CD1c-positive myeloid dendritic cell (primary cell): ENCODE measurements around the gene LRRTM4.
"Not testable (repeated sequence)": the region's sequence is repeated elsewhere in the genome, so short reads cannot be mapped to it uniquely, and the experiment has no call there.

Experiments
- DNase-seq: peaks from one replicate; pipeline ENCODE4 v3.0.0-alpha.2; 2016; ENCODE audit errors: extremely low spot score

The LRRTM4 gene

DNA sequence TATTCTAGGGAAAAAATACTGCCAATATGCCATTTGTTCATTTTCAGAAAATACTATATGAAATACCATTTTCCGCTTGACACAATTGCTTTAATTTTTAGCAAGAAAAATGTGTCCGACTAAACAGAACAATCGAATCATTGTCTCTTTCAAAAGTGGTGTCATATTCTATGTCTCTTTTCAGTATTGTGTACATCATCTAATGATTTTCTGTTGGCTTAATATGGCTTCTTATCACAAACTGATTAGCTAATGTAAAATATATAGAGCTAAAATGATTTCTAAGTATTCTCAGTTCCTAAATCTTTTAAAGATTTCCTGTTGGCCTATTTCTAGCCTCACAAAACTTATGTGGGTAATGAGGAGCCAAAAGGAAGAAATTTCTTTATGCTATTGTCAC lies 436.6 kb downstream of the LRRTM4 start:
- no peak for DNase-seq

- no peak for DNase-seq
Observed at GRCh38 chr2:77081597-77081996, 440.6 kb downstream of the LRRTM4 start.

DNA sequence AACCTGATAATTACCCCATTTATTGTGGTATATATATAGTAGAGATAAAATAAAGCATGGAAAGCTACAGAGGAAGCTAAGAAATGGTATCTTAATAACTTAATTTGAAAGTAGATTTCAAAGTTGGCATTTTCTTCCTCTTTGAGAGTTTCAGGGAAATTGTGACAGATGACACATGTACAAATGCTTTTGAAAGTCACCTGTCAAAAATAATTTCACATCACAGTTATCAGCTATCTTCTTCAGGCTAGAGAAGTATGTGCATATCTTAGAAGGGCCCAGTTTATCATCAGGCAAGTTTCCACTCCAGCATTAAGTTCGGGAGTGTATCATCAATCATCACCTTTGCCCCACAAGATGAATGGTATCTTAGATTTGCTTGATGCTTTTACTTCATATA lies 457.9 kb downstream of the LRRTM4 start:
- no peak for DNase-seq

DNA sequence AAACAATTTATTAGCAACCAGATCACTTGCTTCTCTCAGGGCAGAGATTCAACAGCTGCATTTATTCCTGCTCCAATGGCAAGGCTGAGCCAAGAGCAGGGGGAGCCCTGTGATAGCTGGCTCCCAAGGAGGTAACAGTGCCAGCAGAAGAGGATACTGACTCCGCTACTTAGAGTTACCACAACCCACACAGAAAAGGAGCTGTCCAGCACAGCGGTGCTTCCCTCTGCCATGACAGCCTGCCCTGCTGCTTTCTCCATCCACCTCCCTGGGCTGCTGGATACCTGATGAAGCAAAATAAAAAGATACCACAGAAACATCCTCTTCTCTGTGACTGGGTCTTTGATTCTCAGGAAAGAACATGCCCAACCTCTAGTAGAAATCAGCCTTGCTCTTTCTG lies 467.2 kb downstream of the LRRTM4 start:
- DNase-seq = no peak

GRCh38 chr2:77046339-77046738 lies 475.8 kb downstream of the LRRTM4 start:
- DNase-seq = no peak

DNA sequence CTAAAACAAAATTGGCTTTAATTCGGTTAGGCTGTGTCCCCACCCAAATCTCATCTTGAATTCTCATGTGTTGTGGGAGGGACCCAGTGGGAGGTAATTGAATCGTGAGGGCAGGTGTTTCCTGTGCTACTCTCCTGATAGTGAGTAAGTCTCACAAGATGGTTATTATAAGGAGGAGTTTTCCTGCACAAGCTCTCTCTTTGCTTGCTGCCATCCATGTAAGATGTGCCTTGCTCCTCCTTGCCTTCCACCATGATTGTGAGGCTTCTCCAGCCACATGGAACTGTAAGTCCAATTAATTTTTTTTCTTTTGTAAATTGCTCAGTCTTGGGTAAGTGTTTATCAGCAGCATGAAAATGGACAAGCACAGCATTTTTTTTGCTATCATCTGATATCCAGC lies 476.7 kb downstream of the LRRTM4 start:
- not testable (repeated sequence) for DNase-seq

DNA sequence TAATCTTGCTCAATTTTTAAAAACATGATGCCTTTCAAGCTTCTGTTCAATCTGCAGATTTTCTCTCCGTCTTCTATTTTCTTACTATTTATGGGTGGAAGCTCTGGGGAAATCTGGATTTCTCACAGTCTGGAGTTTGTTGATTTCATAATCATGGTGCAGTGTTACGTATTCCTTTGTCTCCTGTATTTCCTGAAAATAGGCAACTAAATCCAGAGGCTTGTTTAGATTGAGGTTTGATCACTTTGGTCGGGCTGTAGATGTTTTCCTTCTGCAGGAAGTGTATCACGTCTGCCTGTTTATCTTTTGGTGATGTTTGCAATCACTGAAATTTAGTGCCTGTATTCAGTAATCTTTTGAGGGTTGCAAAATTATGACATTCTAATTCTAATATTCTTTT lies 487.7 kb downstream of the LRRTM4 start:
- no peak for DNase-seq

GRCh38 chr2:77029237-77029636 lies 492.9 kb downstream of the LRRTM4 start:
- DNase-seq = not testable (repeated sequence)

GRCh38 chr2:77028032-77028600 lies 494.1 kb downstream of the LRRTM4 start:
- DNase-seq = no peak

GRCh38 chr2:77025714-77026113 lies 496.5 kb downstream of the LRRTM4 start:
- no peak for DNase-seq

DNA sequence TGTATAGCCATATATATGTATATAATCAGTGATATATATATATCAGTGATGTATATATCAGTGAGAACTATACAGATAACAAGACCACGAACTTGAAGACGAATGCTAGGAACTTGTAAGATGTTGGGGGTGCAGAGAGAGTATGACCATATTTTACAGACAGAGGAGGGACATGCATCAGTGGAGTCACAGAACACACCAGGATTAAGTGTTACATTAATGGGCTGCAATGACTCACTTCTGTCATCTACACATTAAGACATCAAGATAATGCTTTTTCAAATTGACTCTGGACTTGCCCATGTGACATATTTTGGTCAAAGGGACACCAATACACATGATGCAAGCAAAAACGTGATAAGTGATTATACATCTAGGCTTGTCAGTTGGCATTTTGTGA lies 501.0 kb downstream of the LRRTM4 start:
- no peak for DNase-seq

DNA sequence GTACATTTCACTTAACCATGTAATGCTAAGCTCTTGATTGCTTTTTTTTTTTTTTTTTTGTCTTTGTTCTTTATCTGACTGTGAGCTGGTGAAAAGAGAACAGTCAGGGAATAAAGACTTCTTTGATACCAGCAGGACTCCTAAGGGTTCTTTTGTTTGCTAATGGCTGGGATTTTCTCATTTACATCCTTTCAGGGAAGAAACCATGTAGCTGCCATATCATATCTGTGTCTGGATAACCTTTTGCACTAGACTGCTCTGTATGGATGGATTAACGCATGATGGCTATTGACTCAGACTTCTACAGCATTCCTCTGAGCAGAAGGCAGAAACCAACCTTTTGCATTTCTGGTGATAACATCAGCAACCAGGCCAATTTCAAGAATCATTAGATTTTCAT lies 504.0 kb downstream of the LRRTM4 start:
- no peak for DNase-seq

DNA sequence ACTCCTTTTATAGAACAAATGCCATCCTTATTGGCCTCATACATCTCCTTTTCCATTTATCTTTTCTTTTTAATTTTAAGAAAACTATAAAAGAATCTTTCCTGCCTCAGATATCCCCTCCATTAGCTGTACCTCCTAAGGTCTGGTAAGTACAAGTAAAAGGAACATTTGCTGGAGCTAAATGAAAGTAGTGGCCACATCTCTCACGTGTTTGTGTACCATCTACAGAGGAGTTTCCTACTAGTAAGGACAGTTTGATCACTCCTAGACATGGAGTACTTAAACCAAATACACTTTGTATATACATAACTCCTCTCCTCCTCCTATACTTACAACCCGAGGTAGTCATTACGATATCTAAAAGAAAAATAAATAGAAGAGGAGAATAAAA lies 504.8 kb downstream of the LRRTM4 start:
- DNase-seq = no peak

- DNase-seq = no peak
Observed at GRCh38 chr2:77016443-77017354, 505.5 kb downstream of the LRRTM4 start.

DNA sequence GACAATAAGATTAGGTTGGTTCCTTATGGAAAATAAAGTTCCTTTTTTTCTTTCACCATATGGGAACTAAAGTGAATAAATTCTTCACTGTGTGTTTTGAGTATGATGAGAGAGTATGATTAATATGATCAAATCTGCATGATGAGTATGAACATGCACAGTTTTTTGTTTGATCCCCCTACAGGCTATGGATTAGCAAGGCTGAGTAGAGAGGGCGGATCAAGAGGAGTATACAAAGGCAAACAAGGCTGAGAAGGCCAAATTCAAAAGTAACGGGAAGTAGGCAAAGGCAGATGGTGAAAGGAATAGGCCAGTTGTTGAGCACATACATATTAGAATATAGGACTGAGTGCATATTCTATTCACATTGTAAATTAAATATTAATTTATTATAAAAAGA lies 508.2 kb downstream of the LRRTM4 start:
- no peak for DNase-seq

DNA sequence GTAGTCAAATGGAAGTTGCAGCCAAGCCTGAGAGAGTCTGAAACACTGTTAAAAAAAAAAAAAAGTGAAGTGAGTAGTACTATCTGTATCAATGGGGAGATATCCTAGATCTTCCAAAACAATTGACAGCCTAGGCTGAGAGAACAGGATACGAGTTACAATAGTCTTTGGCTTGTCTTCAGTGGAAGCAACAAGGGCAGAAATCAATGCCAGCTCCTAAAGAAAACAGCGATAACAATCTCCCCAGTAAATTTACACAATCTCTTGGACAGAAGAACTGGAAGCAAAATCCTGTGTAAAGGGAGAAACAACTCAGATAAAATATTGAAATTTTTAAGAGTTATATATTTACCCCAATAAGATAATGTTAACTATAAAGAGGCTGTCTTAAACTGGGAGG lies 508.7 kb downstream of the LRRTM4 start:
- DNase-seq = no peak

DNA sequence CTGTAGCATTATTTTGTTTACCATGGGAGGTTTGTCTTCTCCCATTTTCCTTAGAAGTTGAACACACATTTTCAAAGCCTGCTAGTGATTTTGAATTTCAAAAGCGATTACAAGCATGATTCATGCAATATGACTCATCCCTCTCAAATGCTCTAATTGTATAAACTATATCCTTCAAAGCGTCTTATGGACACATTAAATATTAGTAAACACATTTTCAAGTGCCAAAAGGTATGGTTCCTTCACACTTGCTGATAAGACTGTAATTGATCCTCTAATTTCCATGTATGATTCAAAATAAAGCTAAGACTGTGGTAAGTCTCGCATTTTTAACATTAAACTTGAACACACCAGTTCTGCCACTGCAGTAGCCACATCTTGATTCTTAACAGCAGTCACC lies 512.9 kb downstream of the LRRTM4 start:
- no peak for DNase-seq

DNA sequence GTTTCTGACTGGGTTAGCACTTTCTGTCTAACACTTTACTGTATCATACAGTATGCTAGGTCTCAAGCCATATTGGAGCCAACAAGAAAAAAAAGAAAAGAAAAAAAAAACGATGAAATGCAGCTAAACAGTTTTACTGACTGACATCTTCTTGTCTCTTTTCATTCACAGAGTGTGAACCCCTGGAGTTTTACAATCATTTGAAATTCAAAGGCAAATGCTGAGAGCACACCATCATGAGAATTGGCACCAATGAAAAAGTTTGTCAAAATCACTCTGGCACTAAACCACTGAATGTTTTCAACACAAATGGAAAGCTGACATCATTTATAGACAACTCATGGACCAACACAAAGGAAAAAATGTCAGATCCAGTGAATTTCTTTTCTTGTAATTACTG lies 513.3 kb downstream of the LRRTM4 start:
- no peak for DNase-seq

DNA sequence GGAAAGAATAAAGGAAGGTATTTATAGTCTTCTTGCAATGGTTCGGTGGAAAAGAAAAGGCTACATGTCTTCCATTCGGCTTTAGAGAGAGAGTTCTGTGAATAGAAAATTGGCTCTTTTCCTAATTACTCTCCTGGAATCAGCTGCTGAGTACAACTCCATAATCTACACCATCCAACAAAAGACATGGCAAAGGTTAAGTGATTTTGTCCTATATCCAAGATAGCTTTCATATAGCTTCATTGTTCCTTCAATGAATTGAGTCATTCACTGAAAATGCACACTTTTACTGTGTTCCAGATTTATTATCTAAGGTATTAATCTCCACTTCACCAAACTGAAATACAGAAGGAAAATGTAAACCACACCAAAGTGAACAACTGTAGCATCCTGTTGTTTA lies 514.5 kb downstream of the LRRTM4 start:
- DNase-seq = no peak

DNA sequence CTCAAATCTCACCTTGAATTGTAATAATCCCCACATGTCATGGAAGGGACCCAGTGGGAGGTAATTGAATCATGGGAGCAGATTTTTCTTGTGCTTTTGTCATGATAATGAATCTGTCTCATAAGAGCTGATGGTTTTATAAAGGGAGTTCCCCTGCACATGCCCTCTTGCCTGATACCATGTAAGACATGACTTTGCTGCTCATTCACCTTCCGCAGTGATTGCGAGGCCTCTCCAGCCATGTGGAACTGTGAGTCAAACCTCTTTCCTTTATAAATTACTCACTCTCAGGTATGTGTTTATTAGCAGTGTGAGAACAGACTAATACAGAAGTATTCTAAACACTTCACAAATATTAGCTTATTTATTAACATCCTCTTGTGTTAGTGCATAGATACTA lies 516.7 kb downstream of the LRRTM4 start:
- DNase-seq = no peak

GRCh38 chr2:77001895-77002294 lies 520.3 kb downstream of the LRRTM4 start:
- no peak for DNase-seq

GRCh38 chr2:76998704-76999103 lies 523.5 kb downstream of the LRRTM4 start:
- DNase-seq = no peak

DNA sequence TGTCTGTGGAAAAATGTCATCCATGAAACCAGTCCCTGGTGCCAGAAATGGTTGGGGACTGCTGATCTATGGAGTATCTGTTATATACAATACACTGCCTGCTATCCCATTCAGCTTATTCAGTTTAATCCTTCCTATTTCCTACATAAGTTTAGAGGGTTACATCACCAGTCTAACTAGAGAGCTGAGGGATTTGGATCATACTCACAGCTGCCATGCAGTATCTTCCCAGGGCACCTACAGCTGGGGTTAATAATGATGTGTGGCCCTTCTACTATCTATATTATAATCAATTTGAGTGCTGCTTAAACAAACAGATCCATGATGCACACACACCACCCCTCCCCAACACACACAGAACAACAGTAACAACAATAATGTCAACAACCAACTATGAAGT lies 524.0 kb downstream of the LRRTM4 start:
- DNase-seq = no peak

GRCh38 chr2:76997296-76997695 lies 524.9 kb downstream of the LRRTM4 start:
- no peak for DNase-seq
